Testis (tissue), 3 donors: ENCODE measurements around the gene PSEN1. TPM values are rescaled to one million over a fixed set of nuclear protein-coding genes. Genes with fewer than 3 reads are reported as not detected.

ENCODE experiments used
- DNase-seq: peaks from one replicate; pipeline ENCODE4 v3.0.0-alpha.2; 2019
- H3K27ac ChIP-seq, 2 donors: fragments of 200-600 bp; sonication (generic); one replicate each; pipeline ENCODE4 v1.5.1; 2019
- H3K27me3 ChIP-seq: fragments of 200-600 bp; sonication (generic); one replicate; pipeline ENCODE4 v1.5.1; 2019
- H3K36me3 ChIP-seq: fragments of 200-600 bp; sonication (generic); one replicate; pipeline ENCODE4 v1.5.1; 2017; ENCODE audit warnings: low read depth; ENCODE audit errors: missing control alignments
- H3K4me1 ChIP-seq: fragments of 200-600 bp; sonication (generic); one replicate; pipeline ENCODE4 v1.5.1; 2019
- H3K4me3 ChIP-seq, 2 donors: fragments of 200-600 bp; sonication (generic); one replicate each; pipeline ENCODE4 v1.5.1; 2017 to 2019
- H3K9me3 ChIP-seq: fragments of 200-600 bp; sonication (generic); one replicate; pipeline ENCODE4 v1.5.1; 2017
- CTCF ChIP-seq, 3 experiments: fragments of 450-650 bp in 2 of 3; fragments of 200-600 bp in 1 of 3; sonication (generic) in 1 of 3; IDR thresholded peaks; one replicate each; pipeline ENCODE4 v1.5.1; 2016 to 2019; ENCODE audit warnings: antibody characterized with exemption in 3 of 3, mild to moderate bottlenecking in 2 of 3, moderate library complexity in 1 of 3
- POLR2A ChIP-seq: fragments of 450-650 bp; IDR thresholded peaks from one replicate; pipeline ENCODE4 v1.6.1; 2017; ENCODE audit warnings: antibody characterized with exemption, mild to moderate bottlenecking, moderate library complexity
- WGBS, 2 donors: methylation state at CpG; one replicate each; pipeline ENCODE4 v1.1.5; 2018; 5-methylcytosine and 5-hydroxymethylcytosine counted together
- intact Hi-C: fragments of 100-400 bp; cut with DNase I; formaldehyde crosslinking; loops from one replicate; pipeline ENCODE4 v1.15.1; 2023; ENCODE audit warnings: low total_unique reads
- polyA plus RNA-seq: library from polyadenylated mRNA; stranded (reverse); fragments of 350-450 nt; fragmentation: Illumina TruSeq; extraction: RNeasy Lipid Tissue Mini Kit (QIAGEN cat#74804); gene quantifications from one replicate; pipeline ENCODE4 v1.2.3, GENCODE V29; 2014; ENCODE audit warnings: low read depth, low replicate concordance; ENCODE audit not compliant: insufficient read depth
- small RNA-seq, 2 donors: library from RNA; depleted of rRNA; stranded (forward); fragments of <200 nt; gene quantifications; one replicate each; pipeline ENCODE3, GENCODE V24; 2016
- total RNA-seq, 2 donors: library from RNA; depleted of rRNA; stranded (reverse); fragments of >200 nt; gene quantifications; one replicate each; pipeline ENCODE4 v1.2.3, GENCODE V29; 2016

The PSEN1 gene
- total and polyA plus RNA-seq, 3 donors from 2014 or later, result 65.7 to 94.9 (median 78.4) TPM

- peak; percentile 59 for DNase-seq
- intact Hi-C loops, result no loop called here
These were observed 133.6 kb downstream of the PSEN1 start for GRCh38 chr14:73269729-73270531.

DNA sequence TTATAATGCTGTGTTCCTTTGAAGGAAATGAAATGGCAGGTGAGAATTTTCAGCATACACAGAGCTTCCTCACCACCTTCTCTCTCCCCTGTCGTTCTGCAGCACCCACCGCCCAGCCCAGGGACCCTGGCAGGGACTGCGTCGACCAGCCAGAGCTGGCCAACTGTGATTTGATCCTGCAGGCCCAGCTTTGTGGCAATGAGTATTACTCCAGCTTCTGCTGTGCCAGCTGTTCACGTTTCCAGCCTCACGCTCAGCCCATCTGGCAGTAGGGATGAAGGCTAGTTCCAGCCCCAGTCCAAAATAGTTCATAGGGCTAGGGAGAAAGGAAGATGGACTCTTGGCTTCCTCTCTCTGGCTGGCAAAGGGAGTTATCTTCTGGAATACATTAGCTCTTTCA lies 136.1 kb downstream of the PSEN1 start:
- WGBS, 2 donors, result 67 to 72% methylated on average over 6 of the region's 6 CpGs
- TF ChIP-seq POLR2A (no peak), CTCF (IDR thresholded peaks at IDR 0.05) (no peak)
- Histone ChIP-seq H3K9me3 (no peaks in the 10 kb centered on the region), H3K27me3 (no peaks in the 10 kb centered on the region), H3K4me3 (no peak overlapping the region), H3K4me1 (peaks cover 9% of the 10 kb centered on the region), H3K27ac (no peak overlapping the region), H3K36me3 (no peaks in the 10 kb centered on the region)
- DNase-seq, result no peak
- intact Hi-C loops, result no loop called here

More at GRCh38 chr14:73269729-73270531, 133.6 kb downstream of the PSEN1 start:
- H3K36me3 ChIP-seq, result no peaks in the 10 kb centered on the region
- H3K4me1 ChIP-seq, result peaks cover 9% of the 10 kb centered on the region
- H3K4me3 ChIP-seq, result peak overlapping the region; percentile 41 to 61
- H3K27me3 ChIP-seq, result no peaks in the 10 kb centered on the region
- no peaks in the 10 kb centered on the region for H3K9me3 ChIP-seq
- WGBS, 2 donors, result 5 to 11% methylated on average over 17 to 40 of the region's 48 CpGs
- peak overlapping the region; percentile 43 to 60 for H3K27ac ChIP-seq
- no peak for TF ChIP-seq POLR2A
- no peak for TF ChIP-seq CTCF (IDR thresholded peaks at IDR 0.05)

Small RNA genes lying within 50 kb of the gene (small RNA-seq; reads per million reads assigned to genes)
- gene AC004858.1 (0 reads per million in 2 donors), gene RNU6-419P (0 reads per million in 2 donors)

Other genes starting within 250 kb of the PSEN1 start
- 10 to 100 TPM; 14.6 to 41.6 TPM for gene DPF3, start 242.4 kb upstream of the PSEN1 start, total RNA-seq
- 26.4 TPM for gene DPF3, start 242.4 kb upstream of the PSEN1 start, polyA plus RNA-seq
- gene DCAF4, start 210.0 kb upstream of the PSEN1 start, total RNA-seq, result 10 to 100 TPM; 35.6 to 38.0 TPM
- gene DCAF4, start 210.0 kb upstream of the PSEN1 start, polyA plus RNA-seq, result 19.2 TPM
- gene ZFYVE1, start 109.4 kb upstream of the PSEN1 start, total RNA-seq, result 10 to 100 TPM; 30.6 to 39.6 TPM
- 29.0 TPM for gene ZFYVE1, start 109.4 kb upstream of the PSEN1 start, polyA plus RNA-seq
- 100 to 1,000 TPM; 113 to 132 TPM for gene RBM25, start 78.0 kb upstream of the PSEN1 start, total RNA-seq
- 30.6 TPM for gene RBM25, start 78.0 kb upstream of the PSEN1 start, polyA plus RNA-seq
- 10 to 100 TPM; 24.5 to 33.4 TPM for gene PAPLN, start 101.0 kb downstream of the PSEN1 start, total RNA-seq
- 12.4 TPM for gene PAPLN, start 101.0 kb downstream of the PSEN1 start, polyA plus RNA-seq